ENCODE results near the gene CSTF2T.

The CSTF2T gene

DNA sequence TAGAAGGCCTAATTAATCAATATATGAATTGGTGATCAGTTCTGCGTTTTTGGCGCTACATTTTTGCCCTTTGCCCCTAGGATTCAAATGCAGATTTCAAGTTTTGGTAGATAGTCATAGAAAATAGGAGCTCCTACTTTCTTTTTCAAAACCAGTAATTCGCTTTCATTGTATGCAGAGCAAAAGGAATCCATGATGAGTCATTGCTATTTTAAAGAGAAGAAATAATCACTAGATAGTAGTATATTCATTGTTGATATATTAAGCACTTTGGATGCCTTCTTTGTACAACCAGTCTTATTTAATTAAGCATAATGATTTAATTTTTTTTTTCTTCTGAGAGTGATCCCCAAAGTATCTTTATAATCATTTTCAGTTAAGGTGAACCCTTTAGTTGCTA, 50.3 kb downstream of the CSTF2T start:
- no peak for DNase-seq (ENCODE audit: low read depth)

Measured in fibroblast of the conjunctiva (primary cell).